ENCODE measurements around the gene COX5A. TPM values are rescaled to one million over a fixed set of nuclear protein-coding genes. Genes with fewer than 3 reads are reported as not detected.

COX5A gene
- total and polyA plus RNA-seq, 2 of the 13 experiments (the other 11 are each of a cell fraction or from before 2014, with no cell fraction given), result 158 to 218 TPM

- TF ChIP-seq ZNF567 (CRISPR knock-in tag; IDR thresholded peaks at IDR 0.05; ENCODE audit: borderline replicate concordance), result no peak; the same call in 1 of the 2 replicates
- TF ChIP-seq HBP1 (CRISPR knock-in tag; IDR thresholded peaks at IDR 0.05; ENCODE audit: low read depth), result no peak
- TF ChIP-seq ZSCAN21 (CRISPR knock-in tag; IDR thresholded peaks at IDR 0.05; ENCODE audit: borderline replicate concordance), result no peak
- no peak for TF ChIP-seq ZNF589 (CRISPR knock-in tag; conservative IDR thresholded peaks at IDR 0.05)
- no peak for TF ChIP-seq TRAFD1 (CRISPR knock-in tag; IDR thresholded peaks at IDR 0.05; ENCODE audit: borderline replicate concordance)
- peak; percentile 75; the same call in 1 of the 2 replicates for TF ChIP-seq TBP (CRISPR knock-in tag; IDR thresholded peaks at IDR 0.05)
- no peak for TF ChIP-seq ZNF292 (CRISPR knock-in tag; IDR thresholded peaks at IDR 0.05; ENCODE audit: borderline replicate concordance, low read depth)
- TF ChIP-seq MAFG (CRISPR knock-in tag; IDR thresholded peaks at IDR 0.05), result no peak
- TF ChIP-seq ZNF670 (CRISPR knock-in tag; IDR thresholded peaks at IDR 0.05; ENCODE audit: borderline replicate concordance), result no peak
- TF ChIP-seq SIN3B (IDR thresholded peaks at IDR 0.05; ENCODE audit: low read length), result no peak
- TF ChIP-seq ZNF24 (IDR thresholded peaks at IDR 0.05), result no peak
- TF ChIP-seq ZNF777 (CRISPR knock-in tag; IDR thresholded peaks at IDR 0.05), result no peak
- TF ChIP-seq, protein P1, sequence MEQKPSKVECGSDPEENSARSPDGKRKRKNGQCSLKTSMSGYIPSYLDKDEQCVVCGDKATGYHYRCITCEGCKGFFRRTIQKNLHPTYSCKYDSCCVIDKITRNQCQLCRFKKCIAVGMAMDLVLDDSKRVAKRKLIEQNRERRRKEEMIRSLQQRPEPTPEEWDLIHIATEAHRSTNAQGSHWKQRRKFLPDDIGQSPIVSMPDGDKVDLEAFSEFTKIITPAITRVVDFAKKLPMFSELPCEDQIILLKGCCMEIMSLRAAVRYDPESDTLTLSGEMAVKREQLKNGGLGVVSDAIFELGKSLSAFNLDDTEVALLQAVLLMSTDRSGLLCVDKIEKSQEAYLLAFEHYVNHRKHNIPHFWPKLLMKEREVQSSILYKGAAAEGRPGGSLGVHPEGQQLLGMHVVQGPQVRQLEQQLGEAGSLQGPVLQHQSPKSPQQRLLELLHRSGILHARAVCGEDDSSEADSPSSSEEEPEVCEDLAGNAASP (CRISPR knock-in tag; IDR thresholded peaks at IDR 0.05; ENCODE audit: borderline replicate concordance), result no peak
- TF ChIP-seq, protein P2, sequence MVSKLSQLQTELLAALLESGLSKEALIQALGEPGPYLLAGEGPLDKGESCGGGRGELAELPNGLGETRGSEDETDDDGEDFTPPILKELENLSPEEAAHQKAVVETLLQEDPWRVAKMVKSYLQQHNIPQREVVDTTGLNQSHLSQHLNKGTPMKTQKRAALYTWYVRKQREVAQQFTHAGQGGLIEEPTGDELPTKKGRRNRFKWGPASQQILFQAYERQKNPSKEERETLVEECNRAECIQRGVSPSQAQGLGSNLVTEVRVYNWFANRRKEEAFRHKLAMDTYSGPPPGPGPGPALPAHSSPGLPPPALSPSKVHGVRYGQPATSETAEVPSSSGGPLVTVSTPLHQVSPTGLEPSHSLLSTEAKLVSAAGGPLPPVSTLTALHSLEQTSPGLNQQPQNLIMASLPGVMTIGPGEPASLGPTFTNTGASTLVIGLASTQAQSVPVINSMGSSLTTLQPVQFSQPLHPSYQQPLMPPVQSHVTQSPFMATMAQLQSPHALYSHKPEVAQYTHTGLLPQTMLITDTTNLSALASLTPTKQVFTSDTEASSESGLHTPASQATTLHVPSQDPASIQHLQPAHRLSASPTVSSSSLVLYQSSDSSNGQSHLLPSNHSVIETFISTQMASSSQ (IDR thresholded peaks at IDR 0.05; ENCODE audit: low read depth), result no peak
- TF ChIP-seq, protein P2 (CRISPR knock-in tag; IDR thresholded peaks at IDR 0.05; ENCODE audit: borderline replicate concordance), result peak; percentile 55; the same call in 1 of the 2 replicates
- TF ChIP-seq NR3C1 (CRISPR knock-in tag; IDR thresholded peaks at IDR 0.05), result no peak
- no peak for TF ChIP-seq CHD4 (IDR thresholded peaks at IDR 0.05; ENCODE audit: borderline replicate concordance, low read length)
- no peak for TF ChIP-seq RARG (CRISPR knock-in tag; IDR thresholded peaks at IDR 0.05; ENCODE audit: low read depth)
- TF ChIP-seq GTF3A (CRISPR knock-in tag; conservative IDR thresholded peaks at IDR 0.05), result no peak
- peak; percentile 76; the same call in 1 of the 2 replicates for TF ChIP-seq TAF1 (CRISPR knock-in tag; IDR thresholded peaks at IDR 0.05)
- TF ChIP-seq RELA (CRISPR knock-in tag; IDR thresholded peaks at IDR 0.05), result no peak
- TF ChIP-seq ZNF616 (CRISPR knock-in tag; IDR thresholded peaks at IDR 0.05; ENCODE audit: low read depth), result no peak
Measured at GRCh38 chr15:74873036-74873755, 64.7 kb downstream of the COX5A start, which contains the start of gene SCAMP2 (continued).

Measured in HepG2 (cell line).